ENCODE data around the gene TEAD4. TPM values are rescaled to one million over a fixed set of nuclear protein-coding genes. Genes with fewer than 3 reads are reported as not detected.

The TEAD4 gene
- total RNA-seq, 1 experiment from 2014 or later: 43.2 TPM

DNA sequence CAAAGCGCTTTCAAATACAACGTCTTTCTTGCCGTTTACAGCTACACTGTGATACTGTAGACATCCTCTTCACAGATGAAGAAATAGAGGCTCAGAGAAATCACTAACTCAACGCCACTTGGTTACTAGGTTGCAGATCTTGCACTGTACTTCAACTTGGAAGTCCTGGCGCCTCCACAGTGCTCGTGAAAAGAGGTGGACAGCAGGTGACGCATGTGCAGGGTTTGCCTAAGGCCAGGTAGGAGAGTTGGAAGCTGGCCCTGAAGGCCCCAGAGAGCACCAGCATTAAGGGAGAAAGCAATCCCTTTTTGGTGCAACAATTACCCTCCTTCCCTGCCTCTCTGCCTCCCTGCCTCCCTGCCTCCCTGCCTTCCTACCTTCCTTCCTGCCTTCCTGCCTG, 95.2 kb downstream of the TEAD4 start:
- TF ChIP-seq, protein P1, sequence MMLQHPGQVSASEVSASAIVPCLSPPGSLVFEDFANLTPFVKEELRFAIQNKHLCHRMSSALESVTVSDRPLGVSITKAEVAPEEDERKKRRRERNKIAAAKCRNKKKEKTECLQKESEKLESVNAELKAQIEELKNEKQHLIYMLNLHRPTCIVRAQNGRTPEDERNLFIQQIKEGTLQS (IDR thresholded peaks at IDR 0.05): no peak
- TF ChIP-seq ZFX (IDR thresholded peaks at IDR 0.05) (no peak), POLR2AphosphoS5 (IDR thresholded peaks at IDR 0.05; ENCODE audit: low read depth, low read length) (no peak), EZH2phosphoT487 (IDR thresholded peaks at IDR 0.05; ENCODE audit: borderline replicate concordance) (no peak), CEBPB (IDR thresholded peaks at IDR 0.05; ENCODE audit: low read depth) (no peak), SIN3A (IDR thresholded peaks at IDR 0.05; ENCODE audit: low read depth) (no peak), SRF (IDR thresholded peaks at IDR 0.05; ENCODE audit: low read depth) (no peak), RAD21 (IDR thresholded peaks at IDR 0.05; ENCODE audit: low read depth) (no peak), JUND (IDR thresholded peaks at IDR 0.05) (no peak)
- no TSS peak for BruUV-seq (replicated peaks)
- intact Hi-C loops (cut with micrococcal nuclease): no loop called here
- H3K27ac ChIP-seq (ENCODE audit: low read depth, low read length): no peak overlapping the region
- ChIA-PET POLR2A (no interaction called here), CTCF (no interaction called here), RAD21 (ENCODE audit: low non-redundant PET in 1 of 2, low total read pairs in 2 of 2, uncharacterized antibody in 2 of 2, unreplicated experiment in 2 of 2) (no interaction called here)
- no peaks in the 10 kb centered on the region for H4K20me1 ChIP-seq (ENCODE audit: insufficient read depth)
- H3K9ac ChIP-seq (ENCODE audit: low read length): no peak overlapping the region
- H3K79me2 ChIP-seq (ENCODE audit: insufficient read depth, low read length): no peaks in the 10 kb centered on the region
- ATAC-seq (no peak), DNase-seq (ENCODE audit: low read depth, low spot score) (no peak)
- H3K9me2 ChIP-seq (ENCODE audit: insufficient read depth): no peaks in the 10 kb centered on the region
- no peak overlapping the region for H3K4me3 ChIP-seq (replicated peaks in 1 of 2; ENCODE audit: low read depth in 1 of 2, low read length in 2 of 2)
- no peaks in the 10 kb centered on the region for H3K9me3 ChIP-seq (ENCODE audit: control insufficient read depth in 1 of 2, insufficient read depth in 1 of 2, low read depth in 1 of 2, low read length in 2 of 2)
- no peaks in the 10 kb centered on the region for H3K27me3 ChIP-seq (ENCODE audit: insufficient read depth, low read length)
- H2AFZ ChIP-seq (ENCODE audit: low read depth, low read length, poor library complexity, severe bottlenecking): no peak overlapping the region
- H3K36me3 ChIP-seq (ENCODE audit: control insufficient read depth in 1 of 2, insufficient read depth in 2 of 2, low read length in 2 of 2): no peaks in the 10 kb centered on the region
- H3K4me1 ChIP-seq (ENCODE audit: control insufficient read depth in 1 of 2, insufficient read depth in 2 of 2, low read length in 2 of 2): peaks cover 0 to 8% of the 10 kb centered on the region in 2 experiments; a peak in 2 of 4 replicates
- H3K4me2 ChIP-seq (ENCODE audit: low read length): no peak overlapping the region

DNA sequence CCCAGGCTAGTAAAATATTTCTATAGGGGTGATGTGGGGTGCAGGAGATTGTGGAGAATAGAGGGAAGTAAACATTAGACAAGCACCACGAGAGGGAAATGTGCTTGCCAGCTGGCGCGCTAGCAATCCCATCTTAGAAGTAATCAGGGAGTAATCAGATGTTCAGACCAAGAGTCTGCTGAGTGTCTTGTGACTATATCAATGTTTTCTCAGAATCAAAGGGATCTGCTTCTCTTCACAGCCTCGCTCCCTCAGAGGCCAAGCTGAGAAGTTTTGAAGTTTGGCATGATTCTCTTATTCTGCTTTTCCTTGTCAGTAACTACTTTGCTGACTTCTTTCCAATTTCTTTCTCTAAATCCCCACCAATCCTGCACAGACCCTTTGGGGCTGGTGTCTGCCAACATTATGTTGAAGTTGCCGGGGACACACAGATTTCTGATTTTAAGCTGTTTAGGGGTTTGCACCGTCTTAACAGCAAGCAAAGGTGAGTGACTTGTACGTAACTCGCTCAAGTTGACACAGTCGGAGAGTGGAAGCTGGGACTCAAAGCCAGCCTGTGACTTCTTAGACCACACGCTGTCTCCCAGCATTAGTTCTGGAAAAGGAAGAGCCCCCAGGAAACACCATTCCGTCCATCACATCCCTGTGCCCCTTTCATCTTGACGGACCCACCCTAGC, 96.0 kb downstream of the TEAD4 start:
- Histone ChIP-seq H3K36me3 (ENCODE audit: control insufficient read depth in 1 of 2, insufficient read depth in 2 of 2, low read length in 2 of 2) (no peaks in the 10 kb centered on the region), H3K9me3 (ENCODE audit: control insufficient read depth in 1 of 2, insufficient read depth in 1 of 2, low read depth in 1 of 2, low read length in 2 of 2) (no peaks in the 10 kb centered on the region), H3K9me2 (ENCODE audit: insufficient read depth) (no peaks in the 10 kb centered on the region), H3K27me3 (ENCODE audit: insufficient read depth, low read length) (no peaks in the 10 kb centered on the region), H3K4me3 (replicated peaks in 1 of 2; ENCODE audit: low read depth in 1 of 2, low read length in 2 of 2) (no peak overlapping the region), H2AFZ (ENCODE audit: low read depth, low read length, poor library complexity, severe bottlenecking) (no peak overlapping the region), H3K9ac (ENCODE audit: low read length) (no peak overlapping the region), H4K20me1 (ENCODE audit: insufficient read depth) (no peaks in the 10 kb centered on the region), H3K4me1 (ENCODE audit: control insufficient read depth in 1 of 2, insufficient read depth in 2 of 2, low read length in 2 of 2) (peaks cover 0 to 2% of the 10 kb centered on the region in 2 experiments; a peak in 2 of 4 replicates), H3K4me2 (ENCODE audit: low read length) (no peak overlapping the region), H3K79me2 (ENCODE audit: insufficient read depth, low read length) (no peaks in the 10 kb centered on the region), H3K27ac (ENCODE audit: low read depth, low read length) (no peak overlapping the region)
- ATAC-seq: no peak
- ChIA-PET POLR2A (no interaction called here), CTCF (no interaction called here), RAD21 (ENCODE audit: low non-redundant PET in 1 of 2, low total read pairs in 2 of 2, uncharacterized antibody in 2 of 2, unreplicated experiment in 2 of 2) (no interaction called here)
- intact Hi-C loops (cut with micrococcal nuclease): no loop called here
- DNase-seq (ENCODE audit: low read depth, low spot score): no peak
- no TSS peak for BruUV-seq (replicated peaks)
- TF ChIP-seq POLR2AphosphoS5 (IDR thresholded peaks at IDR 0.05; ENCODE audit: low read depth, low read length) (no peak), EGR1 (IDR thresholded peaks at IDR 0.05; ENCODE audit: low read depth) (no peak), ZNF274 (IDR thresholded peaks at IDR 0.05; ENCODE audit: low read depth, low read length) (no peak), CEBPB (IDR thresholded peaks at IDR 0.05; ENCODE audit: low read depth) (no peak), RAD21 (IDR thresholded peaks at IDR 0.05; ENCODE audit: low read depth) (no peak), EZH2 (IDR thresholded peaks at IDR 0.05) (no peak), SIN3A (IDR thresholded peaks at IDR 0.05; ENCODE audit: low read depth) (no peak), ELF1 (IDR thresholded peaks at IDR 0.05; ENCODE audit: borderline replicate concordance, low read depth) (no peak), EZH2phosphoT487 (IDR thresholded peaks at IDR 0.05; ENCODE audit: borderline replicate concordance) (no peak), FOSL1 (IDR thresholded peaks at IDR 0.05; ENCODE audit: low read depth) (no peak)
- TF ChIP-seq, protein P2, sequence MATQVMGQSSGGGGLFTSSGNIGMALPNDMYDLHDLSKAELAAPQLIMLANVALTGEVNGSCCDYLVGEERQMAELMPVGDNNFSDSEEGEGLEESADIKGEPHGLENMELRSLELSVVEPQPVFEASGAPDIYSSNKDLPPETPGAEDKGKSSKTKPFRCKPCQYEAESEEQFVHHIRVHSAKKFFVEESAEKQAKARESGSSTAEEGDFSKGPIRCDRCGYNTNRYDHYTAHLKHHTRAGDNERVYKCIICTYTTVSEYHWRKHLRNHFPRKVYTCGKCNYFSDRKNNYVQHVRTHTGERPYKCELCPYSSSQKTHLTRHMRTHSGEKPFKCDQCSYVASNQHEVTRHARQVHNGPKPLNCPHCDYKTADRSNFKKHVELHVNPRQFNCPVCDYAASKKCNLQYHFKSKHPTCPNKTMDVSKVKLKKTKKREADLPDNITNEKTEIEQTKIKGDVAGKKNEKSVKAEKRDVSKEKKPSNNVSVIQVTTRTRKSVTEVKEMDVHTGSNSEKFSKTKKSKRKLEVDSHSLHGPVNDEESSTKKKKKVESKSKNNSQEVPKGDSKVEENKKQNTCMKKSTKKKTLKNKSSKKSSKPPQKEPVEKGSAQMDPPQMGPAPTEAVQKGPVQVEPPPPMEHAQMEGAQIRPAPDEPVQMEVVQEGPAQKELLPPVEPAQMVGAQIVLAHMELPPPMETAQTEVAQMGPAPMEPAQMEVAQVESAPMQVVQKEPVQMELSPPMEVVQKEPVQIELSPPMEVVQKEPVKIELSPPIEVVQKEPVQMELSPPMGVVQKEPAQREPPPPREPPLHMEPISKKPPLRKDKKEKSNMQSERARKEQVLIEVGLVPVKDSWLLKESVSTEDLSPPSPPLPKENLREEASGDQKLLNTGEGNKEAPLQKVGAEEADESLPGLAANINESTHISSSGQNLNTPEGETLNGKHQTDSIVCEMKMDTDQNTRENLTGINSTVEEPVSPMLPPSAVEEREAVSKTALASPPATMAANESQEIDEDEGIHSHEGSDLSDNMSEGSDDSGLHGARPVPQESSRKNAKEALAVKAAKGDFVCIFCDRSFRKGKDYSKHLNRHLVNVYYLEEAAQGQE (IDR thresholded peaks at IDR 0.05; ENCODE audit: low read depth): no peak
- TF ChIP-seq, protein P3, sequence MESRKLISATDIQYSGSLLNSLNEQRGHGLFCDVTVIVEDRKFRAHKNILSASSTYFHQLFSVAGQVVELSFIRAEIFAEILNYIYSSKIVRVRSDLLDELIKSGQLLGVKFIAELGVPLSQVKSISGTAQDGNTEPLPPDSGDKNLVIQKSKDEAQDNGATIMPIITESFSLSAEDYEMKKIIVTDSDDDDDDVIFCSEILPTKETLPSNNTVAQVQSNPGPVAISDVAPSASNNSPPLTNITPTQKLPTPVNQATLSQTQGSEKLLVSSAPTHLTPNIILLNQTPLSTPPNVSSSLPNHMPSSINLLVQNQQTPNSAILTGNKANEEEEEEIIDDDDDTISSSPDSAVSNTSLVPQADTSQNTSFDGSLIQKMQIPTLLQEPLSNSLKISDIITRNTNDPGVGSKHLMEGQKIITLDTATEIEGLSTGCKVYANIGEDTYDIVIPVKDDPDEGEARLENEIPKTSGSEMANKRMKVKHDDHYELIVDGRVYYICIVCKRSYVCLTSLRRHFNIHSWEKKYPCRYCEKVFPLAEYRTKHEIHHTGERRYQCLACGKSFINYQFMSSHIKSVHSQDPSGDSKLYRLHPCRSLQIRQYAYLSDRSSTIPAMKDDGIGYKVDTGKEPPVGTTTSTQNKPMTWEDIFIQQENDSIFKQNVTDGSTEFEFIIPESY (IDR thresholded peaks at IDR 0.05; ENCODE audit: extremely low read depth, insufficient replicate concordance, low read length): no peak
